ENCODE measurements around the gene SLC41A3. TPM values are rescaled to one million over a fixed set of nuclear protein-coding genes. Genes with fewer than 3 reads are reported as not detected.

Gene SLC41A3
- total RNA-seq, 1 donor from 2014 or later: 58.8 TPM

DNA sequence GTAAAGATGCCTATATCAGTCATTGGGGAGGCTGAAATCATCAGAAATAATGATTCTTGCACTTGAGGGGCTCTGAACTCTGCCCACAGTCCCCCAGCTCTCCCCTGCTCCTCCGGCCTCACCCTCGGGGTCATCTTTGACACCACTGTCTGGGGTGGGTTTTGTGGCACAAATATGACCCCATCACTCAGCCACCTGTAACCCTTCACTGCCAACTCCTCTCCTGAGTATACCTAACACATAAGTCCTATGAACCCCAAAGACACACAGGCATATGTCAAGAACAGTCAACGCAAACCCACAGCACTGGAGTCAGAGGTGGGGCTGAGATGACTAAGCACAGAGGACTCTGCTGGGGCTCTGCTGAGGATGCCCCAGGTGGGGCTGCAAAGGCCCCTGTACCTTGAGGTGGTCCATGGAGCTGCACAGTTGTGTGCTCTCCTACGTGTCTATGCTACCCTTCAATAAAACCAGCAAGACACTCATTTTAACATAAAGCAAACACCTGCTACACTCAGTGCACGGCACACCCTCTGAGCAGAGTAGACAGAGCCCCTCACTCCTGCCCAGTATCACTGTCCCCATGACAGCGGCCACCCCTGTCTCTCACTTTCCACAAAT lies 29.9 kb downstream of the SLC41A3 start:
- TF ChIP-seq, protein P1, sequence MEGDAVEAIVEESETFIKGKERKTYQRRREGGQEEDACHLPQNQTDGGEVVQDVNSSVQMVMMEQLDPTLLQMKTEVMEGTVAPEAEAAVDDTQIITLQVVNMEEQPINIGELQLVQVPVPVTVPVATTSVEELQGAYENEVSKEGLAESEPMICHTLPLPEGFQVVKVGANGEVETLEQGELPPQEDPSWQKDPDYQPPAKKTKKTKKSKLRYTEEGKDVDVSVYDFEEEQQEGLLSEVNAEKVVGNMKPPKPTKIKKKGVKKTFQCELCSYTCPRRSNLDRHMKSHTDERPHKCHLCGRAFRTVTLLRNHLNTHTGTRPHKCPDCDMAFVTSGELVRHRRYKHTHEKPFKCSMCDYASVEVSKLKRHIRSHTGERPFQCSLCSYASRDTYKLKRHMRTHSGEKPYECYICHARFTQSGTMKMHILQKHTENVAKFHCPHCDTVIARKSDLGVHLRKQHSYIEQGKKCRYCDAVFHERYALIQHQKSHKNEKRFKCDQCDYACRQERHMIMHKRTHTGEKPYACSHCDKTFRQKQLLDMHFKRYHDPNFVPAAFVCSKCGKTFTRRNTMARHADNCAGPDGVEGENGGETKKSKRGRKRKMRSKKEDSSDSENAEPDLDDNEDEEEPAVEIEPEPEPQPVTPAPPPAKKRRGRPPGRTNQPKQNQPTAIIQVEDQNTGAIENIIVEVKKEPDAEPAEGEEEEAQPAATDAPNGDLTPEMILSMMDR (conservative IDR thresholded peaks at IDR 0.05): no peak
- H3K36me3 Mint-ChIP-seq (ENCODE audit: low read depth): peaks cover 10% of the 10 kb centered on the region
- no peaks in the 10 kb centered on the region for H3K9me3 Mint-ChIP-seq
- H3K4me1 Mint-ChIP-seq: no peaks in the 10 kb centered on the region
- no peaks in the 10 kb centered on the region for H3K27me3 Mint-ChIP-seq (ENCODE audit: low read depth)
- no peak overlapping the region for H3K27ac Mint-ChIP-seq (ENCODE audit: unreplicated experiment)
- H3K4me3 Mint-ChIP-seq: no peak overlapping the region
- DNase-seq (ENCODE audit: low read depth, low spot score): no peak

DNA sequence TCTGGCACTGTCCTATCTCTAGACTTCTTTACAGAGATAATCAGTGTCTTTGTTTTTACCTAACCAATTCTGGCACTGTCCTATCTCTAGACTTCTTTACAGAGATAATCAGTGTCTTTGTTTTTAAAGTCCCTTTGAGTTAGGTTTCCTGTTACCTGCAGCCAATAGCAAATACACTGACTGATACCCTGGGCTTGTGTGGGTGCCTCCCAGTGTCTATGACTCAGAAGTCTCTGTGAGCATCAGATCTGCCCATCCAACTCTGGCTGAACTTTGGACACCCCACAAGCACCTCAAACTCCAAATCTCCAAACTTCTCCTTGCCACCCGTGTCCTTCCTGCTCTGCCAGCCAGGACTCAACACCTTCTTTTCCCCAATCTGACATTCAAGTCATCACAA lies 30.4 kb downstream of the SLC41A3 start:
- TF ChIP-seq, protein P1 (conservative IDR thresholded peaks at IDR 0.05): no peak
- H3K36me3 Mint-ChIP-seq (ENCODE audit: low read depth): peaks cover 14% of the 10 kb centered on the region
- H3K9me3 Mint-ChIP-seq: peaks cover 3% of the 10 kb centered on the region
- DNase-seq (ENCODE audit: low read depth, low spot score): no peak
- H3K27me3 Mint-ChIP-seq (ENCODE audit: low read depth): no peaks in the 10 kb centered on the region
- no peak overlapping the region for H3K4me3 Mint-ChIP-seq
- H3K27ac Mint-ChIP-seq (ENCODE audit: unreplicated experiment): no peak overlapping the region
- no peaks in the 10 kb centered on the region for H3K4me1 Mint-ChIP-seq

DNA sequence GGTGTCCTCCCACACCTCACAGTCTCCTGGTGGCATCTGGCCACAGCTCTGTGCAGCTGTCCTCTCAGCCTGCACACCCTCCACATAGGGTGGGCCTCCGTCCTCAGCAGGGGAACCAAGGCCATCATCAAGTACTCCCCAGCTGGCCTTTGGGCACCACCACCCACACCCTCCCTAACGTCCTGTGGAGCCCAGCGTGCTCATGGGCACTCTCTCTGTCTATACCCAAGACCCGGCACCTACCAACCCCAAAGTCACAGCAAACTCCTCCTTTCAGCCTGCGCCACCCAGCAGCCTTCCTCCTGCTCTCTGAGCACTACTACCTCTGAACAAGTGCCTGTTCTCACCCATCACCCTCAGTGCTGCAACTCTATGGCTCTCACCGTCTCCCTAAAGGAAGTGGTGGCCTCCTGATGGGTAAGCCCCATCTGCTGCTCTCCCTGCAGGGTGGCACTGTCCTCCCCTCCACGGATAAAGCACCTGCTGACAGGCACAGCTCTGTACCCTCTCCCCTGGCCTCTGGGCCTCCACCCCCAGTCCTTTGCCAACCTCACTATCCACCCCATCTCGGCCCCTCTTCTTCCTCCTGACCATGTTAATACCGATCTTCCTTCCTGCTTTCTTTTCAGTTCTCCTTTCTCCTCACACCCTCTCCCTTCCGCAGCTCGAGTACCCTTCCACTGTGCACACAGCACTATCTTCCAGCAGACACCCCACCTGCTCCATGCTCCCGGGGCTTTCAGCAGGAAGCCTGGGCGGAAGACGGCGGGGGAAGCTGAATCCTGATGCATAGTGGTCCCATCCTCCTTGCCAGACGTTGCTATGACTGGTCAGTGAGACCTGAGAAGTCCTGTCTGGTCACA lies 31.5 kb downstream of the SLC41A3 start:
- Mint-ChIP-seq H3K9me3 (peaks cover 3% of the 10 kb centered on the region), H3K27me3 (ENCODE audit: low read depth) (no peaks in the 10 kb centered on the region), H3K36me3 (ENCODE audit: low read depth) (peaks cover 19% of the 10 kb centered on the region), H3K4me3 (no peak overlapping the region), H3K27ac (ENCODE audit: unreplicated experiment) (peak overlapping the region; percentile 92), H3K4me1 (no peaks in the 10 kb centered on the region)
- DNase-seq (ENCODE audit: low read depth, low spot score): no peak
- TF ChIP-seq, protein P1 (conservative IDR thresholded peaks at IDR 0.05): no peak

DNA sequence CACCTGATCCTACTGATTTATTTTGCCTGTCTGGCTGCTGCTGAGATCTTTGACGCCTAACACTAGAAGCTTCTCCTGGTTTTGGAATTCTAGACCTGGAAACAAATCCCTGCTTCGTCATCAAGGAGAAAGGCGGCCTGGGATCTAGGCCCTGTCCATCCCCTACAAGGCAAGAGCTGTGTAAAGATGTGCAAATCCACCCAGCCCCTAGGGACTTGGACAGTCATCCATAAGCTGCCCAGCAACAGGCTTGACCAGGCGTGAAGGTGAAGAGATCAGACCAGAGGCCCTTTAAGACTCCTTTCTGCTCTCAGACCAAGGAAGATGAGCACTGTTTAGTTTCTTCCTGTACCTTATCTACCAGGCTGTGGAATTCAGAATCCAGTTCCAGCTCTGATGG lies 32.2 kb downstream of the SLC41A3 start:
- H3K4me3 Mint-ChIP-seq: no peak overlapping the region
- DNase-seq (ENCODE audit: low read depth, low spot score): no peak
- H3K36me3 Mint-ChIP-seq (ENCODE audit: low read depth): peaks cover 22% of the 10 kb centered on the region
- no peak overlapping the region for H3K27ac Mint-ChIP-seq (ENCODE audit: unreplicated experiment)
- H3K4me1 Mint-ChIP-seq: no peaks in the 10 kb centered on the region
- H3K9me3 Mint-ChIP-seq: peaks cover 3% of the 10 kb centered on the region
- TF ChIP-seq, protein P1 (conservative IDR thresholded peaks at IDR 0.05): no peak
- no peaks in the 10 kb centered on the region for H3K27me3 Mint-ChIP-seq (ENCODE audit: low read depth)

DNA sequence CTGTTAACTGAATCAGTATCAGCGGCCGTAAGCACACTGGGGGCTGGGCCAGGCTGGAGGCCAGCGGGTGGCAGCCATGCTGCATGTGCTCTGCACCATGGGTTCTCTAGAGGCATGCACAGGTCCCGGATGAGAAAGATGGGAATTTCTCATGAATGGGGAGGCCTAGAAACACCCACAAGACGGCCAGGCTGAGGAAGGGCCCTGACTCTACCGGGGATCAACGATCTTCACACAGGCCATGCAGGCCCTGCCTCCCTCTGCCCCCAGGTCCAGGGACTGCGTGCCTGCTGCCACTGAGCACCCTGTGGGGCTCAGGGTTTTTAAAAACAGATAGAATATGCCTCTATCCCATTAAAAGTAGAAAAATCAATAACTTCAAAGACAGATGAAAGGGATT lies 32.7 kb downstream of the SLC41A3 start:
- no peak overlapping the region for H3K27ac Mint-ChIP-seq (ENCODE audit: unreplicated experiment)
- DNase-seq (ENCODE audit: low read depth, low spot score): no peak

More for the DNA sequence above, 32.7 kb downstream of the SLC41A3 start:
- no peaks in the 10 kb centered on the region for H3K4me1 Mint-ChIP-seq
- peaks cover 3% of the 10 kb centered on the region for H3K9me3 Mint-ChIP-seq
- TF ChIP-seq, protein P1 (conservative IDR thresholded peaks at IDR 0.05): no peak
- no peak overlapping the region for H3K4me3 Mint-ChIP-seq
- peaks cover 24% of the 10 kb centered on the region for H3K36me3 Mint-ChIP-seq (ENCODE audit: low read depth)
- no peaks in the 10 kb centered on the region for H3K27me3 Mint-ChIP-seq (ENCODE audit: low read depth)
